ENCODE results near the gene FAT1. TPM values are rescaled to one million over a fixed set of nuclear protein-coding genes. Genes with fewer than 3 reads are reported as not detected.

The FAT1 gene
- total RNA-seq, 2 experiments from 2014 or later, result 0.02 to 0.05 TPM

DNA sequence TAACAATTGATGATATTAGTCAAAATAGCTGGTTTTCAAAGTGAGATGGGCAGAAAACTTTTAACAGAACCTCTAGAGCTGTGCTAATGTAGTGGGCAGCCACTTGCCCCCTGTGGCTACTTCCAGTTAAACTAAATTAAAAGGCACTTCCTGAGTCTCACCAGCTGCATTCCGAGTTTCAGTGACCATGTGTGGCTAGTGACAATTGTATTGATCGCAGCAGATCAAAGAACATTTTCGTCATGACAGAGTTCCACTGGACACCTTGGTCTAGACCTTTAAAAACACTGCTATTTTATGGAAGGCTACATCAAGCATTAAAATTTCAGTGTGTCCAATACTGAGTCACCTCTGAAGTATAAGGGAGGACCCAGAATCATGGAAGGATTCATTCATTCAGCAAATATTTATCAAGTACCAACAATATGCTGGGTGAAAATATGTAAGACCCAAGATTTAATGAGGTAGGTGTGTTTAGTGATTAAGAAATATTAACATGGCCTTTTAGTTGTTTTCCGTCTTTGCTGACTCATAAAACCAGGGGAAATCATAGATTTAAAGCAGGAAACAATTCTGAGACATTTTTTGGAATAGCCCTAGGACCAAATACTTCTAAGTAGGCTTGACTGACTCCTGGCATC, 5.1 kb upstream of the FAT1 start:
- Mint-ChIP-seq H3K4me3 (no peak overlapping the region), H3K9me3 (ENCODE audit: low read depth) (no peaks in the 10 kb centered on the region), H3K36me3 (ENCODE audit: low read depth) (no peaks in the 10 kb centered on the region), H3K4me1 (peaks cover 14% of the 10 kb centered on the region), H3K27ac (no peak overlapping the region), H3K27me3 (peaks cover 40% of the 10 kb centered on the region)
- ChIA-PET POLR2A (no interaction called here), CTCF (no interaction called here)
- DNase-seq, result no peak
- intact Hi-C loops (cut with DNase I, micrococcal nuclease), result no loop called here
- no peak for ATAC-seq

DNA sequence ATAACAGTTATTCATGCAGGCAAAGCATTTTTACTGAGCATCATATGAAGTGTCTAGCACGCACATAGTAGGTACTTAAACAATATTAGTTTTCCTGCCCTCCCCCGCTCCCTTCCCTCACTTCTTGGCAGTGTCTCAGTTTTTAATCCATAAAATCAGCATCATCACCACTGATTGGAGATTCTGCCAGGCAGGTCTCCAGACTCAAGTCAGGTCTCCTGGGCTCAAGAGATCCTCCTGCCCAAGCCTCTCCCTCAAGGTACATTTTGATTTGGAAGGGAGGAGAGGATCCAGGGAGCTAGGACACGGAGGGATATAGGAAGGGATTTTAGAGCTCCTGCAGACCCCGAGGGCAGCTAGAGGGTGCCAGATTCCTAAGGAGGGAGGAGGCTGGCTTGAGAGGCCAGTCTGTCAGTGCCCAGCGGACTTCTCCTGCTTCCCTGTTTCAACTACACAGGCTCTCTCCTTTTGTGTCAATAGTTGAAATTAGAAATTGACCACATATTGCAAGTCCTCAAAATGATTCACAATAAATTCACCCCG, 4.4 kb upstream of the FAT1 start:
- Mint-ChIP-seq H3K27me3 (peaks cover 40% of the 10 kb centered on the region), H3K4me3 (no peak overlapping the region), H3K4me1 (peaks cover 14% of the 10 kb centered on the region), H3K9me3 (ENCODE audit: low read depth) (no peaks in the 10 kb centered on the region), H3K36me3 (ENCODE audit: low read depth) (no peaks in the 10 kb centered on the region), H3K27ac (no peak overlapping the region)
- ChIA-PET POLR2A (no interaction called here), CTCF (no interaction called here)
- intact Hi-C loops (cut with DNase I, micrococcal nuclease), result no loop called here
- DNase-seq, result no peak
- ATAC-seq, result no peak

DNA sequence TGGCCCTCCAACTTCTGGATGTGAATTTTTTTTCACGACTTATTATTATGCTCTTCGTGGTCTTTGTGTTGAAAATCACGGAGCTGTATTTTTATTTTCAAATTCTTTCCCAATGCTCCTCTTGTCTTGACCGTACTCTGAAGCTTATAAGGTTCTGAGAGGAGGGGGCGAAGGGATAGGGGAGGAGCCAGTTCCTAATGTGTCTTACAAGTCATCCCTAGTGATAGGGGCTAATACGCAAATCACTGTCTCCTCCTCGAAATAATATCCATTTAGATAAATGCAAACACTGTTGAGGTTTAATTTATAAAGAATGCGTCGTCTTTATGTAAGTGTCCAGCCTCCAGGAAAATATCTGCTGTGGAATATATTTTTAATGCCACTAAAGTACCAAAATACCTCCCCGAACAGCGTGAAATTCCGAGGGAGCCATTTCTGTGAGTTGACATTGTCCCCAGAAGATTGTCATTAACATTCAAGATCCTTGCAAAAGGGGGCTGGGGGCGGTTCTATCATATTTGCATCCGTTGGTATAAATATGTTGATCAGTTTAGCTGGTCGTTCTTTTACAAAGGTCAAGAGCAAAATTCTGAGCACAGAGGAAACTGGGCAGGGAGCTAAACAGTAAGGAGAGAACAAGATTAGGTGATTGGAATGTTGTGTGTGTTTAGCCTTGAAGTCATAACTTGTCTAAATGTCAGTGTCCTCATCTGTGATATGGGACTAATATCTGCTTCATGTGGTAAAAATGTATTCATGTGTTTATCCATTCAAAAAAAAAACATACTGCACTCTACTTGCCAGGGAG, 3.7 kb upstream of the FAT1 start:
- Mint-ChIP-seq H3K4me3 (peak overlapping the region; percentile 43), H3K4me1 (peaks cover 19% of the 10 kb centered on the region), H3K27ac (no peak overlapping the region), H3K36me3 (ENCODE audit: low read depth) (no peaks in the 10 kb centered on the region), H3K9me3 (ENCODE audit: low read depth) (no peaks in the 10 kb centered on the region), H3K27me3 (peaks cover 47% of the 10 kb centered on the region)
- POLR2A ChIA-PET, result no interaction called here
- CTCF ChIA-PET, result no interaction called here
- DNase-seq (no peak), ATAC-seq (no peak)
- intact Hi-C loops (cut with DNase I, micrococcal nuclease), result no loop called here

- no peak overlapping the region for H3K27ac Mint-ChIP-seq
- H3K9me3 Mint-ChIP-seq (ENCODE audit: low read depth), result no peaks in the 10 kb centered on the region
- DNase-seq, result peak; percentile 30
- H3K4me1 Mint-ChIP-seq, result peaks cover 19% of the 10 kb centered on the region
- POLR2A ChIA-PET, result no interaction called here
- intact Hi-C loops (cut with DNase I, micrococcal nuclease), result no loop called here
- H3K27me3 Mint-ChIP-seq, result peaks cover 54% of the 10 kb centered on the region
- CTCF ChIA-PET, result interaction anchor here (0.6 kb wide), 1 partner anchor 1441 kb away, joined by 4 read pairs; no protein-coding TSS in a partner anchor
- H3K36me3 Mint-ChIP-seq (ENCODE audit: low read depth), result no peaks in the 10 kb centered on the region
- H3K4me3 Mint-ChIP-seq, result peak overlapping the region; percentile 43
- ATAC-seq, result no peak
Measured at GRCh38 chr4:186726426-186727168, 2.9 kb upstream of the FAT1 start.

DNA sequence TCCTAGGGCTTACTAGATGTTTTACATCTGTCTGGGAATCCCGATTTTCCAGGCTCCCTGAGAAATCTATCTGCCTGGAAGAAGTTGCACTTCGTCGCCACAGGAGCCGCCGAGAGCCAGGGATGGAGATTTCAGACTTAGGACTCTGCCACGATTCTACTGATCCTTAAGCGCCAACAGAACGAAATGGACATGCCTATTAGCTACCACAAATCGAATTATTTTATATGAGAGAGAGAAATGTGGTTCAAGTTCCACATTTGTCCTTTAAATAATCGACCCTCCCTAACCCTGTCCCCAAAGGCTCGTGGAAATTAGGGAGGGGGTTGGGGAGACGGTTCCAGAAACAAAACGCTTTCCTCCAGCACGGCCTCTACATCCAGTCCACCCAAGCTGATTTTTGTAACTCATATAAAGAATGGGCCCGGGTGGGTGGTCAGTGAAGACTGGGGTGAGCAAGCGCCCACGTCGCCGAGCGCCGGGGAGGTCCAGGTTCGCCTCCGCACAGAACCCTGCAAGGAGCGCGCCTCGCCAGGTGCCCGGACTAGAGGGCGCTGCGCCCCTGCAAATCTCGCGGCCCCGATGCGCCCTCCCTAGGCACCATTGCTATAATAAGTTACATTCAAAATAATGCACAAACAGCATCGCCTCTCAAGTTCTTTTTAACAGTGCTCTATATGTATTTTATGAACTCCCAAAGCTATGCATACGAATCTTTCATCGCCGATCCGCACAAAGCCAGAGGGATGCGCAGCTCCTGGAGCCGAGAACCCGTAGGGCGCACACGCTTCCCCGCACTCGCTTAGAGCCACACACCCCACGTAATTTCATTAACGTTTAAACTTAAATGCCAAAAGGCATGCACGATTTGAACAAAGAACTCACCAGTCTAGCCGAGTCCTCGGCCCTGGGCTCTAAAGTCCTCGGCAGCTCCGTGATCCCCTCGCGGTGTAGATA, 2.1 kb upstream of the FAT1 start:
- Mint-ChIP-seq H3K9me3 (ENCODE audit: low read depth) (no peaks in the 10 kb centered on the region), H3K27me3 (peaks cover 60% of the 10 kb centered on the region), H3K4me3 (no peak overlapping the region), H3K36me3 (ENCODE audit: low read depth) (no peaks in the 10 kb centered on the region), H3K4me1 (peaks cover 19% of the 10 kb centered on the region), H3K27ac (no peak overlapping the region)
- ChIA-PET POLR2A (no interaction called here), CTCF (interaction anchor here (0.6 kb wide), 1 partner anchor 1442 kb away, joined by 4 read pairs; no protein-coding TSS in a partner anchor)
- DNase-seq (peak; percentile 59), ATAC-seq (peak; percentile 58)
- intact Hi-C loops (cut with DNase I, micrococcal nuclease), result no loop called here

- CTCF ChIA-PET, result no interaction called here
- DNase-seq (no peak), ATAC-seq (no peak)
- no peaks in the 10 kb centered on the region for H3K9me3 Mint-ChIP-seq (ENCODE audit: low read depth)
- POLR2A ChIA-PET, result no interaction called here
- peaks cover 60% of the 10 kb centered on the region for H3K27me3 Mint-ChIP-seq
- intact Hi-C loops (cut with DNase I, micrococcal nuclease), result loop anchor here in 1 of 2 experiments (5.0 kb wide), 2 partner anchors 428 to 1708 kb away; partner anchors contain the start of gene HELT
- no peak overlapping the region for H3K27ac Mint-ChIP-seq
- no peak overlapping the region for H3K4me3 Mint-ChIP-seq
- no peaks in the 10 kb centered on the region for H3K36me3 Mint-ChIP-seq (ENCODE audit: low read depth)
- peaks cover 19% of the 10 kb centered on the region for H3K4me1 Mint-ChIP-seq
Measured at GRCh38 chr4:186724864-186725468, 1.3 kb upstream of the FAT1 start.

- Mint-ChIP-seq H3K4me3 (no peak overlapping the region), H3K27me3 (peaks cover 60% of the 10 kb centered on the region), H3K4me1 (peaks cover 19% of the 10 kb centered on the region), H3K27ac (no peak overlapping the region), H3K36me3 (ENCODE audit: low read depth) (no peaks in the 10 kb centered on the region), H3K9me3 (ENCODE audit: low read depth) (no peaks in the 10 kb centered on the region)
- POLR2A ChIA-PET, result no interaction called here
- DNase-seq (peak; percentile 14), ATAC-seq (no peak)
- CTCF ChIA-PET, result no interaction called here
- intact Hi-C loops (cut with DNase I, micrococcal nuclease), result loop anchor here in 1 of 2 experiments (5.0 kb wide), 2 partner anchors 427 to 1707 kb away; partner anchors contain the start of gene HELT
Measured at GRCh38 chr4:186724058-186724863, 605 bp upstream of the FAT1 start.

GRCh38 chr4:186722796-186723291, 812 bp downstream of the FAT1 start:
- intact Hi-C loops (cut with DNase I, micrococcal nuclease), result loop anchor here in 1 of 2 experiments (5.0 kb wide), 2 partner anchors 426 to 1706 kb away; partner anchors contain the start of gene HELT

DNA sequence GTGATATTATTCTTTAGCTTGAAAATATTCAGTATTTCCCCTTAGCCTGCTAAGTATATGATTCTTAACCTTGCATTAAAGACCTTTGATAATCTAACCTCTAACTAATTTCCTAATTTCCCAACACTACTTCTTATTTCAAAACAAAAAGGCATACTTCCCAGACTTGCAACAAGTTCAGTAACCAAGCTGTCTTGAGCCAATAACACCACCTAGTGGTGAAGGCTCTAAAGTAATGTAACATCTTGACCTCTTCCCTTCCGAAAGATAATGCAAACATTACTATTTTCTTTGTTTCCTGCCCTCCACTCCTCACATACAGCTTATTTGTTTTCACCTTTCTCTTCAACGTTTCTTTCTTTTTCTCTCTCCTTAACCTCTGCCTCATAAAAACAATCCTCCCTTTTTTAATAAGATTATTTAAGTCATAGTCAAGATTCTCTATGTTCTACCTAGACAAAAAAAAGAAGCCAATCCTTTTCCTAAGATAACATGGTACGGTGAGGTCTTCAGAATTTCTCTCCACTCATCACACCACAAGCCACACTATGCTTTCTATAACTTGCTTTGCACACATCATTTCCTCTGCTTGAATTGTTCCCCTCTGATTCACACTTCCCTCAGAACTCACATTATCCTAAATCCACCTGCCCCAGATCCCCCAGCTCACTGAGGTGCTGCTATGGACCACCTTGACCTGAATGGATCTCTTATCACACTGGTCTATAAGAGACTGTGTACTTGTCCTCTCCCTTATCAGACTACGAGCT, 3.5 kb downstream of the FAT1 start:
- H3K27ac Mint-ChIP-seq, result no peak overlapping the region
- ChIA-PET POLR2A (no interaction called here), CTCF (no interaction called here)
- ATAC-seq (no peak), DNase-seq (peak; percentile 31)
- intact Hi-C loops (cut with DNase I, micrococcal nuclease), result loop anchor here in 1 of 2 experiments (5.0 kb wide), 2 partner anchors 423 to 1703 kb away; partner anchors contain the start of gene HELT
- peaks cover 10% of the 10 kb centered on the region for H3K4me1 Mint-ChIP-seq
- H3K9me3 Mint-ChIP-seq (ENCODE audit: low read depth), result peaks cover 10% of the 10 kb centered on the region
- H3K4me3 Mint-ChIP-seq, result no peak overlapping the region
- peaks cover 26% of the 10 kb centered on the region for H3K27me3 Mint-ChIP-seq
- H3K36me3 Mint-ChIP-seq (ENCODE audit: low read depth), result no peaks in the 10 kb centered on the region

More at GRCh38 chr4:186722796-186723291, 812 bp downstream of the FAT1 start:
- DNase-seq (peak; percentile 7), ATAC-seq (no peak)
- peaks cover 48% of the 10 kb centered on the region for H3K27me3 Mint-ChIP-seq
- no peak overlapping the region for H3K27ac Mint-ChIP-seq
- no peaks in the 10 kb centered on the region for H3K36me3 Mint-ChIP-seq (ENCODE audit: low read depth)
- H3K4me3 Mint-ChIP-seq, result peak overlapping the region; percentile 49
- POLR2A ChIA-PET, result no interaction called here
- H3K4me1 Mint-ChIP-seq, result peaks cover 19% of the 10 kb centered on the region
- peaks cover 4% of the 10 kb centered on the region for H3K9me3 Mint-ChIP-seq (ENCODE audit: low read depth)
- CTCF ChIA-PET, result no interaction called here
